Activated CD8-positive, alpha-beta memory T cell treated with anti-CD3 and anti-CD28 coated beads for 48 hours (primary cell): ENCODE results near the gene TMEM202.
"Not testable (repeated sequence)": the region's sequence is repeated elsewhere in the genome, so short reads cannot be mapped to it uniquely, and the experiment has no call there.

Source experiments
- DNase-seq, 3 experiments: peaks; one replicate each; pipeline ENCODE4 v3.0.0-alpha.2; 2020; ENCODE audit warnings: low read depth in 2 of 3, low spot score in 2 of 3

TMEM202 gene

GRCh38 chr15:72397796-72398588 lies at the start of gene TMEM202:
TMEM202 (plus strand) TSS chr15:72398305; CDS start chr15:72398327, 22 bp downstream.
- DNase-seq, result no peak

GRCh38 chr15:72353266-72353665 lies 44.8 kb upstream of the TMEM202 start:
- DNase-seq, result no peak

- DNase-seq, result no peak
Observed at GRCh38 chr15:72354496-72354895, 43.6 kb upstream of the TMEM202 start.

GRCh38 chr15:72358121-72358520 lies 40.0 kb upstream of the TMEM202 start:
- DNase-seq, result no peak

GRCh38 chr15:72358650-72359171 lies 39.4 kb upstream of the TMEM202 start:
- no peak for DNase-seq

- DNase-seq, result no peak
Observed at GRCh38 chr15:72361176-72361575, 36.9 kb upstream of the TMEM202 start.

- no peak for DNase-seq
Observed at GRCh38 chr15:72365844-72366243, 32.3 kb upstream of the TMEM202 start.

GRCh38 chr15:72368325-72368724 lies 29.8 kb upstream of the TMEM202 start:
- no peak for DNase-seq

- DNase-seq, result no peak
Observed at GRCh38 chr15:72368899-72369298, 29.2 kb upstream of the TMEM202 start.

- DNase-seq, result no peak
Observed at GRCh38 chr15:72369964-72370363, 28.1 kb upstream of the TMEM202 start.

GRCh38 chr15:72372361-72372760 lies 25.7 kb upstream of the TMEM202 start:
- DNase-seq, result no peak

- no peak for DNase-seq
Observed at GRCh38 chr15:72375501-72375845, 22.6 kb upstream of the TMEM202 start.

GRCh38 chr15:72375846-72376581 lies 22.1 kb upstream of the TMEM202 start, which contains the start of gene HEXA:
HEXA (minus strand) TSS chr15:72376014; CDS start chr15:72375972, 42 bp downstream.
- DNase-seq, result peak; percentile 94 to 100 (median 99)

GRCh38 chr15:72377331-72377730 lies 20.8 kb upstream of the TMEM202 start:
- DNase-seq, result no peak

GRCh38 chr15:72379106-72379505 lies 19.0 kb upstream of the TMEM202 start:
- DNase-seq, result not testable (repeated sequence)

- DNase-seq, result no peak
Observed at GRCh38 chr15:72379856-72380430, 18.2 kb upstream of the TMEM202 start.

- DNase-seq, result no peak
Observed at GRCh38 chr15:72380743-72381142, 17.4 kb upstream of the TMEM202 start.

- no peak for DNase-seq
Observed at GRCh38 chr15:72382146-72382545, 16.0 kb upstream of the TMEM202 start.

- DNase-seq, result no peak
Observed at GRCh38 chr15:72387741-72388140, 10.4 kb upstream of the TMEM202 start.

GRCh38 chr15:72389231-72389630 lies 8.9 kb upstream of the TMEM202 start:
- no peak for DNase-seq

- not testable (repeated sequence) for DNase-seq
Observed at GRCh38 chr15:72396331-72396730, 1.8 kb upstream of the TMEM202 start.

- DNase-seq, result no peak
Observed at GRCh38 chr15:72398648-72399047, 543 bp downstream of the TMEM202 start.
